T-helper 2 cell treated with Interferon-gamma antibody and Interleukin-4, amounts not matched to agents 100 ng/mL and 5 ng/mL, for 36 hours (primary cell): ENCODE data around the gene MYOZ1. TPM values are rescaled to one million over a fixed set of nuclear protein-coding genes. Genes with fewer than 3 reads are reported as not detected.
"Not testable (repeated sequence)": the region's sequence is repeated elsewhere in the genome, so short reads cannot be mapped to it uniquely, and the experiment has no call there.

Experiments used
- intact Hi-C: fragments of 100-400 bp; cut with micrococcal nuclease; formaldehyde crosslinking; loops from one replicate; pipeline ENCODE4 v1.15.1; 2023
- total RNA-seq: library from RNA; stranded (reverse); gene quantifications from 2 replicates; pipeline ENCODE4 v1.2.3, GENCODE V29; 2022

The MYOZ1 gene
- total RNA-seq, 1 donor from 2014 or later, result not detected

- intact Hi-C loops, result no loop called here
These were observed 6.8 kb upstream of the MYOZ1 start for GRCh38 chr10:73647875-73648651.

GRCh38 chr10:73647211-73647874 is 6.1 kb upstream of the MYOZ1 start:
- intact Hi-C loops, result no loop called here

GRCh38 chr10:73646598-73647041 is 5.3 kb upstream of the MYOZ1 start:
- intact Hi-C loops, result no loop called here

DNA sequence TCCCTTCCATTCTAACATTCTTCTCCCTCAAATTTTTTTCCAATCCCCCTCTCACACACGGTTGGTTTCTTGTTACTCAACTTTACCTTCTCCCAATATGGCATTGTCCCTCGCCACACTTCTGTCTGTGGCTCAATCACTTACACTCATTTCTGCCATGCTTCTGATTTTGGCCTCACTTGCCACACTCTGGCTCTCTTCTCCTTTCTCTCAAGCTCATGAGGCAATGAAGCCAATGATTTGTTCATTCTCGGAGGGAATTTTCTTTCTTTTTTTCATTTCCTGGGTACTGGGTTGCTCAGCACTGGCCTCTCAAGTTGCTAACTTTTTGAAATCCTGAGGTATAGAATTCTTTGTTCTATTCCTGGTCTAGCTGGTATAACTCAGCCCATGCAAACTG is 4.0 kb upstream of the MYOZ1 start:
- intact Hi-C loops, result no loop called here

DNA sequence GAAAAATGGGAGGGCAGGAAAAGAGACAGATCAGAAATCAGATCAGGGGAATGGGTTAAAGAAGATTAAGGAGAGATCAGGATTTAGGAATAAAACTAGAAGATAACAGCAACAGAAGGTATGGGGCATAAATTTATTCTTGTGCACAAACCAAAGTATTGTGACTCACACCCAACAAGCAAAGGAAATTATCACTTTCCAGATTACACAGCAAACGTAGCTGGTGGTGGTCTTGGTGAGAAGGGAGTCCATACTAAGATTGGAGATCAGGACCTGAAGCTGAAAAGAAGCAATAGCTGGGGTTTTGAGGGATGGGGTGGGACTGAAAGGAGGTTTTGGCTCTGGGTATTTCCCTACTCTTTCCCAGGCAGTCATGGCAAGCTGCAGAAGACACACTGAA is 3.5 kb upstream of the MYOZ1 start:
- intact Hi-C loops, result loop anchor here (1.0 kb wide), 3 partner anchors 18 to 380 kb away; no protein-coding TSS in a partner anchor

GRCh38 chr10:73644015-73644743 is 2.9 kb upstream of the MYOZ1 start:
- intact Hi-C loops, result loop anchor here (1.0 kb wide), 3 partner anchors 18 to 380 kb away; no protein-coding TSS in a partner anchor

DNA sequence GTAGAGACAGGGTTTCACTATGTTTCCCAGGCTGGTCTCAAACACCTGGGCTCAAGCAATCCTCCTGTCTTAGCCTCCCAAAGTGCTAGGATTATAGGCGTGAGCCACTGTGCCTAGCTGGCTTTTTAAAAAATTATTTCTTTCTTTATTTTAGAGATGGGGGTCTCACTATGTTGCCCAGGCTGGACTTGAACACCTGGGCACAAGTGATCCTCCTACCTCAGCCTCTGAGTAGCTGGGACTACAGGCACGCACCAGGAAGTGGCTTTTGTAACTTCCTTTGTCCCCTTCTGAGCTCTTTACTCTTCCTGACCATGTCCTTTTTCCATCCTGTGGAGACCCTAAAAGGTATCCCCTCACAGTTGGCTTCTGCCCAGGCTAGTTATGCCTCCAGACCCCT is 2.1 kb upstream of the MYOZ1 start:
- intact Hi-C loops, result no loop called here

GRCh38 chr10:73639286-73639685 is 2.0 kb downstream of the MYOZ1 start:
- intact Hi-C loops, result no loop called here

DNA sequence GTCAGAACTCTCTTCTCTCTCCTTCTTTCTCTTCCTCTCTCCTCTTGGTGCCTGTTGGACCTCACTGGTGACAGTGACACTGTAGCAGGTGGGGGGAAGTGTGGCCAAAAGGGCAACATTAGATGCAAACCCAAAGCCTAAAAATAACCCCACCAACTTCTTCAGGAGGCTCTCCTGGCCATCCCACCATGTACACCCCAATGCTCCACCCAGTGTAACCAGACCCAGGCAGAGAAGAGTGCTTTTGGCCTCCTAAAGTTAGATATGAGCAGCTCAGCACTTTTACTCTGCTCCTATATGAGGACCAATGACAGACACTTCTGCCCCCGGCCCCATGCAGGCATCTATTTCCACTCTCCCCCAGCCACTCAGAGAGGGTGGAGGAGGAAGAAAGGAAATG is 5.5 kb downstream of the MYOZ1 start:
- intact Hi-C loops, result no loop called here

GRCh38 chr10:73634421-73634820 is 6.9 kb downstream of the MYOZ1 start:
- intact Hi-C loops, result no loop called here

GRCh38 chr10:73629165-73629564 is 12.1 kb downstream of the MYOZ1 start:
- intact Hi-C loops, result loop anchor here (5.0 kb wide), 2 partner anchors 92 to 217 kb away; partner anchors contain the start of gene ANXA7

GRCh38 chr10:73628405-73628804 is 12.9 kb downstream of the MYOZ1 start:
- intact Hi-C loops, result loop anchor here (5.0 kb wide), 2 partner anchors 91 to 216 kb away; partner anchors contain the start of gene ANXA7

GRCh38 chr10:73627300-73627699 is 14.0 kb downstream of the MYOZ1 start:
- intact Hi-C loops, result loop anchor here (5.0 kb wide), 2 partner anchors 90 to 215 kb away; partner anchors contain the start of gene ANXA7

GRCh38 chr10:73625884-73626752 is 15.2 kb downstream of the MYOZ1 start:
- intact Hi-C loops, result loop anchor here (1.0 to 5.0 kb wide), 8 partner anchors 18 to 379 kb away; partner anchors contain the start of genes ANXA7, CFAP70, DNAJC9 and MRPS16

DNA sequence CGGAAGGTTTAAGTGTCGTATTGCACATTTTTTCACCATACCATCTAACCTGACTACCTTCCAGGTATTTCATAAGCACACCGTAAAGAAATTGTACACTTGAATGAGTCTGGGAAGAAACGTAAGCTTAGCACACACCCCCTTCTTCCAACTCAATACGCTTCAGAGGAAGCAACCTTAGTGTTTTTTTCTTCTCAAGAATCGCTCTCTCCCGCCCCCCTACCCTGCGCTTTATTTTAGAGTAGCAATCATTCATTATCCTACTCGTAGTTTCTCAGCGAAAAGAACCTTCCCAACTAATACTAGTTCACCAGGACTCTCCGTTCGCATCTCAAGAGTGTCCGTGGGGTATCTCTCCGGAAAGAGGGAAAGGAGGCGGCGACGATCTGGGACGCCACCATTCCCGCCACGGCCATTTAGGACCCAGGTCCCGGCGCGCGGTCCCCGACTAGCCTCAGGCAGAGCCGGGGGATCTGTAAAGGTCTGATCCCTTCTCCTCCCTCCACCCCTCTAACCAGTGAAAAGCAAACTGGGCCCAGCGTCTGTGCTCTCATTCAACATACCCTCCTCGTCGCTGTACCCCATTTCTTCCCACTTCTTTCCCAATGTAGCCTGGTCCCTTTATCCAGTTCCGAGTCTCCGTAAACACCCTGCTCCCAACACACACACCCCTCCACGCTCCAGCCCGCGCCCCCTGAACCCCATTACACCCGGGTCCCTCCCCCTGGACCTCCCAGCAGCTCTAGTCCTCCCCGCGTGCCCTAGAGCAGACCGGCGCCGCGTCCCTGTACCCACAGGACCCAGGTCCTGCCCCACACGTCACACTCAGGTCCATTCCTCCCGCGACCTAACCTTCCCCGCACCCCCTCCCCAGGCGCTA is 16.0 kb downstream of the MYOZ1 start:
- intact Hi-C loops, result loop anchor here (1.0 to 5.0 kb wide), 6 partner anchors 34 to 378 kb away; partner anchors contain the start of genes ANXA7, CFAP70, DNAJC9 and MRPS16

DNA sequence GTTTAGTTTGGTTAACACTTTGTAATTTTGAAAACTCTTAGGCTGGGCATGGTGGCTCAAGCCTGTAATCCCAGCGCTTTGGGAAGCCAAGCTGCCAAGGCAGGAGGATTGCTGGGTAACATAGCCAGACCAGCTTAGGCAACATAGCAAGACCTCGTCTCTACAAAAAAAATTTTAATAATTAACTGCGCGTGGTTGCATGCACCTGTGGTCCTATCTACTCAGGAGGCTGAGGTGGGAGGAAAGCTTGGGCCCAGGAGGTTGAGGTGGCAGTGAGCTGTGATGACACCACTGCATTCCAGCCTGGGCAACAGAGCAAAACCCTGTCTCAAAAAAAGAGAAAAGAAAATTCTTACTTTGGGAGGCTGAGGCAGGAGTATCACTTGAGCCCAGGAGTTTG is 18.2 kb downstream of the MYOZ1 start:
- intact Hi-C loops, result no loop called here

DNA sequence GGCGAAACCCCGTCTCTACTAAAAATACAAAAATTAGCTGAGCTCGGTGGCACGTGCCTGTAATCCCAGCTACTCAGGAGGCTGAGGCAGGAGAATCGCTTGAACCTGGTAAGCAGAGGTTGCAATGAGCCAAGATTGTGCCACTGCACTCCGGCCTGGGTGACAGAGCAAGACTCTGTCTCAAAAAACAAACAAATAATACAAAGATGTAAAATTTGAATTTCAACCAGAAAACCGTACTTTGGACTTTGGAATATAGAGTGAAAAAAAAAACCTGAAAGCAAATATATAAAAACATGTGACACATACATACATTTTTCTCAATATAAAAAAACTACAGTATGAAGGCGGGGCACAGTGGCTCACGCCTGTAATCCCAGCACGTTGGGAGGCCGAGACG is 20.3 kb downstream of the MYOZ1 start:
- intact Hi-C loops, result not testable (repeated sequence)

DNA sequence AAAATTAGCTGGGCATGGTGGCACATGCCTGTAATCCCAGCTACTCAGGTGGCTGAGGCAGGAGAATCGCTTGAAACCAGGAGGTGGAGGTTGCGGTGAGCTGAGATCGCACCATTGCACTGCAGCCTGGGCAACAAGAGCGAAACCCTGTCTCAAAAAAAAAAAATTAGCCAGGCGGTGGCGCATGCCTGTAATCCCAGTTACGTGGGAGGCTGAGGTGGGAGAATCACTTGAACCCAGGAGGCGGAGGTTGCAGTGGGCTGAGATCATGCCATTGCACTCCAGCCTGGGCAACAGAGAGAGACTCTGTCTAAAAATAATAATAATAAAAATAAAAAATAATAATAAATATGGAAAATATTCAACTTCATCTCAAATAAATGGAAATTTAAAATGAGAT is 24.1 kb downstream of the MYOZ1 start:
- intact Hi-C loops, result not testable (repeated sequence)

GRCh38 chr10:73614720-73615119 is 26.6 kb downstream of the MYOZ1 start:
- intact Hi-C loops, result no loop called here

- intact Hi-C loops, result no loop called here
These were observed 32.2 kb downstream of the MYOZ1 start for GRCh38 chr10:73609116-73609515.
